ENCODE results near the gene PSMB7. TPM values are rescaled to one million over a fixed set of nuclear protein-coding genes. Genes with fewer than 3 reads are reported as not detected.

Gene PSMB7
- total and polyA plus RNA-seq, 2 donors (not counting 1 experiment from before 2014, with no cell fraction given): 206 to 290 TPM

- Histone ChIP-seq H3K9ac (ENCODE audit: insufficient read depth, low read length) (peak overlapping the region; percentile 11), H3K4me3 (replicated peaks in 1 of 4; ENCODE audit: control extremely low read depth in 1 of 4, insufficient read depth in 1 of 4, low read depth in 3 of 4, low read length in 4 of 4) (no peak overlapping the region), H2AFZ (ENCODE audit: low read length) (no peak overlapping the region), H3K27me3 (ENCODE audit: control insufficient read depth, insufficient read depth, low read length) (no peaks in the 10 kb centered on the region), H3K27ac (ENCODE audit: insufficient read depth, low read length) (peak overlapping the region; percentile 76), H3K79me2 (ENCODE audit: control insufficient read depth, insufficient read depth, low read length) (no peaks in the 10 kb centered on the region), H3K4me2 (ENCODE audit: extremely low read depth, insufficient read depth, low read length) (peak overlapping the region; percentile 66), H3K36me3 (ENCODE audit: control insufficient read depth, insufficient read depth, low read length) (peaks cover 32% of the 10 kb centered on the region), H3K9me3 (ENCODE audit: control insufficient read depth, insufficient read depth, low read depth, low read length) (no peaks in the 10 kb centered on the region), H4K20me1 (ENCODE audit: control insufficient read depth, extremely low read depth, insufficient read depth, low read length) (no peaks in the 10 kb centered on the region), H3K4me1 (ENCODE audit: control insufficient read depth, extremely low read depth, insufficient read depth, low read length) (peaks cover 16% of the 10 kb centered on the region)
- TF ChIP-seq EZH2 (IDR thresholded peaks at IDR 0.05; ENCODE audit: low read length, missing control alignments) (no peak), CTCF (conservative IDR thresholded peaks at IDR 0.05 in 1 of 2, IDR thresholded peaks at IDR 0.05 in 1 of 2; ENCODE audit: low read depth in 1 of 2, low read length in 2 of 2) (no peak)
- DNase-seq (ENCODE audit: low read depth in 2 of 2): no peak
Measured at GRCh38 chr9:124342402-124342775, 72.9 kb downstream of the PSMB7 start.

- peaks cover 26% of the 10 kb centered on the region for H3K36me3 ChIP-seq (ENCODE audit: control insufficient read depth, insufficient read depth, low read length)
- H3K4me1 ChIP-seq (ENCODE audit: control insufficient read depth, extremely low read depth, insufficient read depth, low read length): peaks cover 16% of the 10 kb centered on the region
- H3K9ac ChIP-seq (ENCODE audit: insufficient read depth, low read length): no peak overlapping the region
- no peaks in the 10 kb centered on the region for H4K20me1 ChIP-seq (ENCODE audit: control insufficient read depth, extremely low read depth, insufficient read depth, low read length)
- H3K27ac ChIP-seq (ENCODE audit: insufficient read depth, low read length): no peak overlapping the region
- no peak overlapping the region for H3K4me3 ChIP-seq (replicated peaks in 1 of 4; ENCODE audit: control extremely low read depth in 1 of 4, insufficient read depth in 1 of 4, low read depth in 3 of 4, low read length in 4 of 4)
- H2AFZ ChIP-seq (ENCODE audit: low read length): no peak overlapping the region
- no peak for DNase-seq (ENCODE audit: low read depth in 2 of 2)
- H3K27me3 ChIP-seq (ENCODE audit: control insufficient read depth, insufficient read depth, low read length): no peaks in the 10 kb centered on the region
- no peaks in the 10 kb centered on the region for H3K9me3 ChIP-seq (ENCODE audit: control insufficient read depth, insufficient read depth, low read depth, low read length)
- H3K4me2 ChIP-seq (ENCODE audit: extremely low read depth, insufficient read depth, low read length): no peak overlapping the region
- H3K79me2 ChIP-seq (ENCODE audit: control insufficient read depth, insufficient read depth, low read length): no peaks in the 10 kb centered on the region
- TF ChIP-seq CTCF (conservative IDR thresholded peaks at IDR 0.05 in 1 of 2, IDR thresholded peaks at IDR 0.05 in 1 of 2; ENCODE audit: low read depth in 1 of 2, low read length in 2 of 2) (no peak), EZH2 (IDR thresholded peaks at IDR 0.05; ENCODE audit: low read length, missing control alignments) (no peak)
Measured at GRCh38 chr9:124341455-124342170, 73.6 kb downstream of the PSMB7 start.

- no peak overlapping the region for H3K27ac ChIP-seq (ENCODE audit: insufficient read depth, low read length)
- no peaks in the 10 kb centered on the region for H3K9me3 ChIP-seq (ENCODE audit: control insufficient read depth, insufficient read depth, low read depth, low read length)
- H3K4me1 ChIP-seq (ENCODE audit: control insufficient read depth, extremely low read depth, insufficient read depth, low read length): peaks cover 16% of the 10 kb centered on the region
- H3K36me3 ChIP-seq (ENCODE audit: control insufficient read depth, insufficient read depth, low read length): peaks cover 19% of the 10 kb centered on the region
- no peak overlapping the region for H3K4me2 ChIP-seq (ENCODE audit: extremely low read depth, insufficient read depth, low read length)
- DNase-seq (ENCODE audit: low read depth in 2 of 2): no peak
- H3K9ac ChIP-seq (ENCODE audit: insufficient read depth, low read length): no peak overlapping the region
- no peak overlapping the region for H3K4me3 ChIP-seq (replicated peaks in 1 of 4; ENCODE audit: control extremely low read depth in 1 of 4, insufficient read depth in 1 of 4, low read depth in 3 of 4, low read length in 4 of 4)
- TF ChIP-seq EZH2 (IDR thresholded peaks at IDR 0.05; ENCODE audit: low read length, missing control alignments) (no peak), CTCF (conservative IDR thresholded peaks at IDR 0.05 in 1 of 2, IDR thresholded peaks at IDR 0.05 in 1 of 2; ENCODE audit: low read depth in 1 of 2, low read length in 2 of 2) (no peak)
- no peak overlapping the region for H2AFZ ChIP-seq (ENCODE audit: low read length)
- H4K20me1 ChIP-seq (ENCODE audit: control insufficient read depth, extremely low read depth, insufficient read depth, low read length): no peaks in the 10 kb centered on the region
- no peaks in the 10 kb centered on the region for H3K27me3 ChIP-seq (ENCODE audit: control insufficient read depth, insufficient read depth, low read length)
- H3K79me2 ChIP-seq (ENCODE audit: control insufficient read depth, insufficient read depth, low read length): no peaks in the 10 kb centered on the region
Measured at GRCh38 chr9:124340219-124341069, 74.8 kb downstream of the PSMB7 start.
